Mesendoderm (in vitro differentiated cells): Measurements from ENCODE around the gene CPNE4.

Source experiments
- DNase-seq: peaks from one replicate; pipeline ENCODE4 v3.0.0; 2013
- H2AK5ac ChIP-seq: 2 replicates; pipeline ENCODE4 v1.6.1; 2013; ENCODE audit warnings: low read length, inconsistent platforms
- H2BK120ac ChIP-seq: 2 replicates; pipeline ENCODE4 v1.6.1; 2013; ENCODE audit warnings: low read depth, mild to moderate bottlenecking, low read length, moderate library complexity, mixed read lengths
- H2BK15ac ChIP-seq: replicated peaks from 2 replicates; pipeline ENCODE4 v1.6.1; 2013; ENCODE audit warnings: low read depth, mild to moderate bottlenecking, moderate library complexity
- H2BK5ac ChIP-seq: 2 replicates; pipeline ENCODE4 v1.6.1; 2013; ENCODE audit warnings: low read length, inconsistent platforms
- H3K18ac ChIP-seq: 2 replicates; pipeline ENCODE4 v1.6.1; 2013; ENCODE audit warnings: mild to moderate bottlenecking, low read length, mixed read lengths
- H3K23ac ChIP-seq: one replicate; pipeline ENCODE4 v1.6.1; 2013; ENCODE audit warnings: low read length
- H3K27ac ChIP-seq: 2 replicates; pipeline ENCODE4 v1.5.1; 2013; ENCODE audit warnings: low read depth, mild to moderate bottlenecking, inconsistent platforms, low read length, moderate library complexity
- H3K27me3 ChIP-seq: 2 replicates; pipeline ENCODE4 v1.6.1; 2013; ENCODE audit warnings: low read length, control low read depth, mild to moderate bottlenecking, inconsistent platforms; ENCODE audit not compliant: insufficient read depth, poor library complexity
- H3K36me3 ChIP-seq: 2 replicates; pipeline ENCODE4 v1.6.1; 2013; ENCODE audit warnings: low read length, inconsistent platforms; ENCODE audit not compliant: control insufficient read depth, insufficient read depth
- H3K4ac ChIP-seq: one replicate; pipeline ENCODE4 v1.6.1; 2013; ENCODE audit warnings: low read depth, mild to moderate bottlenecking, low read length, moderate library complexity
- H3K4me1 ChIP-seq: 2 replicates; pipeline ENCODE4 v1.6.1; 2013; ENCODE audit warnings: low read depth, low read length, inconsistent platforms; ENCODE audit not compliant: control insufficient read depth
- H3K4me2 ChIP-seq: 2 replicates; pipeline ENCODE4 v1.6.1; 2013; ENCODE audit warnings: low read length
- H3K4me3 ChIP-seq: 2 replicates; pipeline ENCODE4 v1.5.1; 2013; ENCODE audit warnings: mild to moderate bottlenecking, low read length
- H3K56ac ChIP-seq: one replicate; pipeline ENCODE4 v1.6.1; 2013; ENCODE audit warnings: low read length
- H3K79me1 ChIP-seq: 2 replicates; pipeline ENCODE4 v1.6.1; 2013; ENCODE audit warnings: low read length, inconsistent platforms
- H3K79me2 ChIP-seq: 2 replicates; pipeline ENCODE4 v1.6.1; 2013; ENCODE audit warnings: mild to moderate bottlenecking, low read length; ENCODE audit not compliant: control insufficient read depth, insufficient read depth
- H3K9ac ChIP-seq: 2 replicates; pipeline ENCODE4 v1.6.1; 2013; ENCODE audit warnings: low read length, inconsistent platforms
- H4K5ac ChIP-seq: one replicate; pipeline ENCODE4 v1.6.1; 2013; ENCODE audit warnings: low read length
- H4K8ac ChIP-seq: one replicate; pipeline ENCODE4 v1.6.1; 2013; ENCODE audit warnings: low read depth, mild to moderate bottlenecking, control low read depth, low read length, moderate library complexity
- WGBS: extraction: QIAGEN DNeasy Blood & Tissue Kit; methylation state at CpG from one replicate; pipeline ENCODE4 v1.1.7; 2013; ENCODE audit warnings: low lambda C conversion rate, missing lambda C conversion rate; ENCODE audit not compliant: insufficient coverage; ENCODE audit errors: extremely low coverage; 5-methylcytosine and 5-hydroxymethylcytosine counted together

Gene CPNE4

DNA sequence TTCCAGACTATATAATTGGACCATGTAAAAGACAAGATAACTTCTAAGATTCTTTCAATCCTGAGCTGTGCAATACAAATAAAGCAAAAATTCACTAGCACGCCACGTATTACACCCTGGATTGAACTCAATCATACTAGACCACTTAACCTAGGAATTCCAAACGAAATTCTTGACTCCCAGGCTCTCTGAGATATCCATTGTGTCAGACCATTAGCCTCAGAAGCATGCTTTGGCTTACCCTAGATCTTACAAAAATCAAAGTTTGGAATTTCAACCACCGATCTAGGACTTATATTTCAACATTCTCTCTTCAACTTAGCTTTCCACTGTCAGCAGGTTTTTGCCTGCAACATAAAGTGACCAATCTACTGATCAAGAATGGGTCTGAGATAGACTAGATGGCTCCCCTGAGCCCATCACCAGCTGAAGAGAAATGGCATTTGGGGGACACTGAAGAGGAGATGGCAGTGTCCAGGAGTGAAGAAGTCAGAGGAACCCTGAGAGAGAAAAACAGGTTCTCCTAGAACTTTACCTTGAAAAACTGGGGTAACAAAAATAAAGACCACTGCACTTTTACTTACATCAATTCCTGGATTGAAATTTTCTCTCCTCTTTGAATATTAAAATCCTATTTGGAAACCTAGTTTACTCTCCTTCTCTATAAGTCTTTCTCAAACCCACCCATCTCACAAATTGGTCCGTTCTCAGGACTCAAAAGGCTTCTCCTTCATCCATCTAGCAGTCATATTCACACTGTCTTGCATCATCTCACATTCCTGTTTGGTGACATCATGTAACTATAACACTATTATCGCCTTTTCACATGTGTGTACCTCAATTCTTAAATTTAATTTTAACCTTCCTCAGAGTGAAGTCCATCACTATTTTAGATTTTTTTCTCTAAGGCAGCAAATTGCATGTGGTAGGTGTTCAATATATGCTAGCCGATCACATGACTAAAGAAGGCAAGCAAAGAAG is 18.5 kb downstream of the CPNE4 start:
- H3K4me2 ChIP-seq: no peak overlapping the region

DNA sequence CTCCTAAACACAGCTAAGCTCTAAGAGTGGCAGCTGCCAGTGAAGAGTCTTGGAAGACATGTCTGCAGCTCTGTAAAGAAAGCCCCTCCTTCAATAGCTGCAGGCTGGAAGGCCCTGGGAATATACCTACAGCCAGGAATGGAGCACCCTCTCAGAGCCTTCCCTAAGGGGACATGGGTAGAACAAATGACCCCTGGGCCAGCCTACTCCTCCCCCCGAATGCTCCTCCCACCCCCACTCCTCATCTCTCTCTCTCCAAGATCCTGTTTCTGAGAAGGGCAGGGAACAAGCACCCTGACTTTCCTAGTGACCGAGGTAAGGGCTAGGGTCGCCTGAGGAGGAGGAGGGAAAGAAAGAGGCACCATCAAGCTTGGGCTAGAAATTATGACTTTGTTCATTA is 20.7 kb downstream of the CPNE4 start:
- H3K56ac ChIP-seq: no peak overlapping the region
- H3K9ac ChIP-seq: no peak overlapping the region
- no peak overlapping the region for H3K4me2 ChIP-seq
- H4K8ac ChIP-seq: no peak overlapping the region
- no peak overlapping the region for H3K23ac ChIP-seq
- H3K4me1 ChIP-seq: peaks cover 6% of the 10 kb centered on the region
- no CpG with 5 or more reads among the region's 3 CpGs for WGBS
- no peaks in the 10 kb centered on the region for H3K36me3 ChIP-seq
- no peaks in the 10 kb centered on the region for H3K27me3 ChIP-seq
- no peak overlapping the region for H2BK120ac ChIP-seq
- no peak overlapping the region for H3K4me3 ChIP-seq
- H3K4ac ChIP-seq: no peak overlapping the region
- H4K5ac ChIP-seq: no peak overlapping the region
- H3K18ac ChIP-seq: no peak overlapping the region
- no peak overlapping the region for H2BK5ac ChIP-seq
- DNase-seq: no peak
- H3K27ac ChIP-seq: no peak overlapping the region
- H2AK5ac ChIP-seq: no peak overlapping the region
- no peaks in the 10 kb centered on the region for H3K79me2 ChIP-seq
- no peak overlapping the region for H2BK15ac ChIP-seq
- no peaks in the 10 kb centered on the region for H3K79me1 ChIP-seq

More for the DNA sequence above, 18.5 kb downstream of the CPNE4 start:
- Histone ChIP-seq H2AK5ac (no peak overlapping the region), H3K36me3 (no peaks in the 10 kb centered on the region), H3K56ac (no peak overlapping the region), H3K4me3 (no peak overlapping the region), H2BK15ac (no peak overlapping the region), H3K27me3 (no peaks in the 10 kb centered on the region), H3K23ac (no peak overlapping the region), H4K8ac (no peak overlapping the region), H3K79me2 (no peaks in the 10 kb centered on the region), H3K4me1 (no peaks in the 10 kb centered on the region), H2BK120ac (no peak overlapping the region), H3K79me1 (no peaks in the 10 kb centered on the region), H3K9ac (no peak overlapping the region), H4K5ac (no peak overlapping the region), H2BK5ac (no peak overlapping the region), H3K18ac (peak overlapping the region; percentile 28), H3K4ac (no peak overlapping the region), H3K27ac (no peak overlapping the region)
- peak; percentile 56 for DNase-seq
- WGBS: no CpG with 5 or more reads among the region's 7 CpGs

DNA sequence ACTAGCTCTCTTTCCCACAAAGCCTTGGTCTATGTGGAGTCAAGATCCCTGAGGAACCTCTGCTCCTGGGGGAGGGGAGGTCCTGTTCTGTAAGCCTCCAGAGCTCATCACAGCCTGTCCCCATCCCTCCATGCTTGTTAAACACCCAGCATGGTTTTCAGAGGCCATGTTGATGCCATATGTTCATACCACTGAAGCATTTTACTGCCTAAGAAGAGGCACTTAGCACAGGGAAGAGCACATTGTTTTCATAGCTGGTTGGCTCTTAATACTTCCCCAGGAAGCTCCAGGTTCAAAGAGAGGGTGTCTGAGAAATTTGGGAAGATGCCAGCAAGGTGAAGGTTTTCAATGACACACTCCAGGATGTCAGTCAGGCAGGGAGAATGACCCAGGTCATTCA is 25.6 kb downstream of the CPNE4 start:
- H3K18ac ChIP-seq: no peak overlapping the region
- no peak overlapping the region for H2BK120ac ChIP-seq
- no peak overlapping the region for H4K8ac ChIP-seq
- H2BK5ac ChIP-seq: no peak overlapping the region
- H4K5ac ChIP-seq: no peak overlapping the region
- no peak overlapping the region for H3K4me3 ChIP-seq
- no peak overlapping the region for H3K27ac ChIP-seq
- H3K4me2 ChIP-seq: no peak overlapping the region
- no peak overlapping the region for H3K4ac ChIP-seq
- H3K79me2 ChIP-seq: no peaks in the 10 kb centered on the region
- DNase-seq: no peak
- H3K9ac ChIP-seq: no peak overlapping the region
- no peak overlapping the region for H3K23ac ChIP-seq
- H3K56ac ChIP-seq: no peak overlapping the region
- peaks cover 6% of the 10 kb centered on the region for H3K4me1 ChIP-seq
- H3K79me1 ChIP-seq: no peaks in the 10 kb centered on the region
- H3K27me3 ChIP-seq: no peaks in the 10 kb centered on the region
- H2BK15ac ChIP-seq: no peak overlapping the region
- no peaks in the 10 kb centered on the region for H3K36me3 ChIP-seq
- H2AK5ac ChIP-seq: no peak overlapping the region

DNA sequence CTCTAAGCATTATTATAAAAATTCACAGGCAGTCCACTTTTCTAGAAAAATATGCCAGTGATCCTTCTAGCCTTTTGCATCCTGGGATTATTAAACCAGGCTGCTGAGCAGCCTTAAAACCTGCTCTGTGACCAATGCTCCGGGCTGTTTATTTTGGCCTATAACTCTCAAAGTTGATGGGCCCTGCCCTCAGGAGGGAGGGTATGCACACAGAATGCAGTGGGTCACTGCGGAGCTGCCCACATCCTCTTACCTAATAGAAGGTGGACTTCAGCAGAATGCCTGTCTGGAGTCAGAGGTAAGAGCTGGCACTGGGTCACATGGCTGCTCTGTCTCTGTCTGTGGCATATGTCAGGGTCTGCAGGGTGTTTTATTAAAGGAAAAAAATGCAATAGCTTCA is 26.0 kb downstream of the CPNE4 start:
- H2AK5ac ChIP-seq: no peak overlapping the region
- no peak overlapping the region for H3K4me2 ChIP-seq
- H2BK5ac ChIP-seq: no peak overlapping the region
- H3K36me3 ChIP-seq: no peaks in the 10 kb centered on the region
- H3K23ac ChIP-seq: no peak overlapping the region
- no peak overlapping the region for H3K27ac ChIP-seq
- H4K8ac ChIP-seq: no peak overlapping the region
- H3K9ac ChIP-seq: no peak overlapping the region
- DNase-seq: no peak
- H3K4me3 ChIP-seq: no peak overlapping the region
- no peak overlapping the region for H4K5ac ChIP-seq
- no peak overlapping the region for H3K56ac ChIP-seq
- H2BK15ac ChIP-seq: no peak overlapping the region
- no CpG with 5 or more reads among the region's 2 CpGs for WGBS
- peaks cover 6% of the 10 kb centered on the region for H3K4me1 ChIP-seq
- no peak overlapping the region for H3K4ac ChIP-seq
- H3K27me3 ChIP-seq: no peaks in the 10 kb centered on the region
- H3K79me1 ChIP-seq: no peaks in the 10 kb centered on the region
- no peak overlapping the region for H3K18ac ChIP-seq
- no peaks in the 10 kb centered on the region for H3K79me2 ChIP-seq
- H2BK120ac ChIP-seq: no peak overlapping the region

DNA sequence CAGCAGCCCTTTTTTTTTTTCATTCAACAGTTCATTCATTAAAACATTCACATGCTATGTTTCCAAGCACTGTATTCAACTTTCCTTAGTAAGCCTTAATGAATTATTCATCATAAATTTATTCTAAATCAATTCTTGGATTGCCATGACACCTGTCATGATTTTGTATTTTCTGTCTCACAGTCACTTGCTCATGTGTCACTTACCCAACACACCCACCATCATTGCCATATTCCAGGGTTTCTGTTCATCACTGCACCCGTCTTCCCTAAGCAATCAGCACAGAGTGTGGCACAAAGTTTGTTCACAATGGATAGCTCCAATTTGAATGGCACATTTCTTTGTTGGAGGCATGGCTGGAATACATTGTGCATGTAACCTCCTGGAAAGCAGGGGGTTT is 27.2 kb downstream of the CPNE4 start:
- no peaks in the 10 kb centered on the region for H3K27me3 ChIP-seq
- peaks cover 6% of the 10 kb centered on the region for H3K4me1 ChIP-seq
- H4K5ac ChIP-seq: no peak overlapping the region
- DNase-seq: no peak
- no peak overlapping the region for H3K56ac ChIP-seq
- no peak overlapping the region for H2BK15ac ChIP-seq
- no peak overlapping the region for H2BK5ac ChIP-seq
- no peak overlapping the region for H2AK5ac ChIP-seq
- H3K36me3 ChIP-seq: no peaks in the 10 kb centered on the region
- no CpG with 5 or more reads among the region's 1 CpG for WGBS
- no peak overlapping the region for H3K4me2 ChIP-seq
- H3K9ac ChIP-seq: no peak overlapping the region
- no peak overlapping the region for H4K8ac ChIP-seq
- no peak overlapping the region for H2BK120ac ChIP-seq
- no peaks in the 10 kb centered on the region for H3K79me2 ChIP-seq
- H3K18ac ChIP-seq: no peak overlapping the region
- H3K23ac ChIP-seq: no peak overlapping the region
- no peaks in the 10 kb centered on the region for H3K79me1 ChIP-seq
- no peak overlapping the region for H3K27ac ChIP-seq
- H3K4me3 ChIP-seq: no peak overlapping the region
- no peak overlapping the region for H3K4ac ChIP-seq
